SK-N-SH (cell line): ENCODE measurements around the gene MYLK4. TPM values are rescaled to one million over a fixed set of nuclear protein-coding genes. Genes with fewer than 3 reads are reported as not detected.

Experiments
- CTCF ChIA-PET: fragments of 300-600, 350-600 bp; formaldehyde crosslinking; extraction: SDS; loops from one replicate; lab custom pipeline; 2021; lab: Yijun Ruan, JAX
- POLR2A ChIA-PET: fragments of 350-600 bp; sonication (Branson Sonifier 250); formaldehyde crosslinking; extraction: SDS; loops from one replicate; lab custom pipeline; 2020; ENCODE audit warnings: antibody characterized with exemption, inconsistent platforms; lab: Yijun Ruan, JAX
- DNase-seq: peaks from one replicate; pipeline ENCODE4 v3.0.0; 2012
- H2AFZ ChIP-seq: fragments of 200-600 bp; sonication (generic); 2 replicates; pipeline ENCODE4 v1.8.1; 2016; ENCODE audit warnings: antibody characterized with exemption, mild to moderate bottlenecking, low read depth
- H3F3A ChIP-seq: fragments of 200-600 bp; sonication (generic); replicated peaks from 2 replicates; pipeline ENCODE3; 2016; ENCODE audit warnings: antibody characterized with exemption, mild to moderate bottlenecking; ENCODE audit not compliant: insufficient read depth
- H3K27ac ChIP-seq, 2 experiments: fragments of 200-500 bp in 1 of 2; fragments of 200-600 bp in 1 of 2; sonication (Bioruptor generic) in 1 of 2; sonication (generic), shearing (Covaris generic) in 1 of 2; 2 replicates each; pipeline versions ENCODE4 v1.5.1 to v1.6.1; 2014 to 2016; ENCODE audit warnings: low read depth in 2 of 2, inconsistent platforms in 1 of 2, low read length in 1 of 2, mild to moderate bottlenecking in 1 of 2, mixed read lengths in 1 of 2
- H3K27me3 ChIP-seq: fragments of 200-600 bp; sonication (generic), shearing (Covaris generic); 2 replicates; pipeline ENCODE4 v1.6.1; 2016; ENCODE audit warnings: mixed run types; ENCODE audit not compliant: insufficient read depth
- H3K36me3 ChIP-seq, 2 experiments: fragments of 200-500 bp in 1 of 2; fragments of 200-600 bp in 1 of 2; sonication (Bioruptor generic) in 1 of 2; sonication (generic) in 1 of 2; replicated peaks in 1 of 2; 2 replicates each; pipeline versions ENCODE3 to v1.5.1; 2014 to 2016; ENCODE audit warnings: low read length in 1 of 2, mild to moderate bottlenecking in 1 of 2; ENCODE audit not compliant: insufficient read depth in 2 of 2, control insufficient read depth in 1 of 2
- H3K4me1 ChIP-seq, 2 experiments: fragments of 200-500 bp in 1 of 2; fragments of 200-600 bp in 1 of 2; sonication (Bioruptor generic) in 1 of 2; sonication (generic), shearing (Covaris generic) in 1 of 2; 2 replicates each; pipeline versions ENCODE4 v1.5.1 to v1.6.1; 2014 to 2016; ENCODE audit warnings: low read depth in 1 of 2, low read length in 1 of 2, mixed run types in 1 of 2; ENCODE audit not compliant: insufficient read depth in 2 of 2, control insufficient read depth in 1 of 2
- H3K4me2 ChIP-seq: fragments of 200-600 bp; sonication (generic), shearing (Covaris generic); 2 replicates; pipeline ENCODE4 v1.6.1; 2017; ENCODE audit warnings: mixed run types
- H3K4me3 ChIP-seq, 2 experiments: fragments of 200-500 bp in 1 of 2; fragments of 200-600 bp in 1 of 2; sonication (Bioruptor generic) in 1 of 2; sonication (generic), shearing (Covaris generic) in 1 of 2; 2 replicates each; pipeline versions ENCODE4 v1.5.1 to v1.8.1; 2014 to 2016; ENCODE audit warnings: low read depth in 2 of 2, inconsistent platforms in 1 of 2, low read length in 1 of 2, mild to moderate bottlenecking in 1 of 2, mixed read lengths in 1 of 2, moderate library complexity in 1 of 2
- H3K79me2 ChIP-seq: fragments of 200-600 bp; sonication (generic); 2 replicates; pipeline ENCODE4 v1.8.1; 2017; ENCODE audit warnings: mild to moderate bottlenecking; ENCODE audit not compliant: insufficient read depth
- H3K9ac ChIP-seq: fragments of 200-600 bp; sonication (generic); 2 replicates; pipeline ENCODE4 v1.6.1; 2017; ENCODE audit warnings: mixed run types
- H3K9me2 ChIP-seq: fragments of 200-600 bp; sonication (generic); 2 replicates; pipeline ENCODE4 v1.6.1; 2017; ENCODE audit warnings: mixed run types
- H3K9me3 ChIP-seq: fragments of 200-600 bp; sonication (generic); 2 replicates; pipeline ENCODE4 v1.6.1; 2017; ENCODE audit warnings: mixed run types, mild to moderate bottlenecking, moderate library complexity
- H4K20me1 ChIP-seq: fragments of 200-600 bp; sonication (generic); 2 replicates; pipeline ENCODE4 v1.6.1; 2017; ENCODE audit warnings: mild to moderate bottlenecking, mixed run types; ENCODE audit not compliant: insufficient read depth
- FOSL2 ChIP-seq: IDR thresholded peaks from 2 replicates; pipeline ENCODE4 v1.4.0; 2012; ENCODE audit warnings: low read depth, mild to moderate bottlenecking, moderate library complexity, borderline replicate concordance
- FOXM1 ChIP-seq: IDR thresholded peaks from 2 replicates; pipeline ENCODE4 v1.4.0; 2012; ENCODE audit warnings: low read depth, mild to moderate bottlenecking
- GATA2 ChIP-seq: sonication (generic); formaldehyde crosslinking; IDR thresholded peaks from 2 replicates; pipeline ENCODE4 v1.5.0; 2020; ENCODE audit warnings: mild to moderate bottlenecking, missing genetic modification reagents
- JUND ChIP-seq: IDR thresholded peaks from 2 replicates; pipeline ENCODE4 v1.4.0; 2012
- MEF2A ChIP-seq: IDR thresholded peaks from 2 replicates; pipeline ENCODE4 v1.4.0; 2012; ENCODE audit warnings: low read depth, borderline replicate concordance
- MXI1 ChIP-seq: IDR thresholded peaks from 2 replicates; pipeline ENCODE4 v1.6.1; 2012; ENCODE audit warnings: mild to moderate bottlenecking, low read depth, low read length, improper control_type of control experiment
- NFIC ChIP-seq: IDR thresholded peaks from 2 replicates; pipeline ENCODE4 v1.4.0; 2012; ENCODE audit warnings: borderline replicate concordance
- POLR2AphosphoS5 ChIP-seq: IDR thresholded peaks from 2 replicates; pipeline ENCODE4 v1.6.1; 2012; ENCODE audit warnings: low read depth, low read length
- RAD21 ChIP-seq: IDR thresholded peaks from 2 replicates; pipeline ENCODE4 v1.6.1; 2012; ENCODE audit warnings: mild to moderate bottlenecking, low read length
- REST ChIP-seq: IDR thresholded peaks from 2 replicates; pipeline ENCODE4 v1.6.1; 2012; ENCODE audit warnings: mild to moderate bottlenecking, low read depth, low read length, moderate library complexity
- RXRA ChIP-seq: IDR thresholded peaks from 2 replicates; pipeline ENCODE4 v1.4.0; 2012; ENCODE audit warnings: low read depth, mild to moderate bottlenecking, borderline replicate concordance
- TAF1 ChIP-seq: IDR thresholded peaks from 2 replicates; pipeline ENCODE4 v1.6.1; 2012; ENCODE audit warnings: low read depth, mild to moderate bottlenecking, low read length, moderate library complexity, borderline replicate concordance
- WGBS: methylation state at CpG from one replicate; pipeline ENCODE4 v1.1.6; 2017; ENCODE audit warnings: low lambda C conversion rate; 5-methylcytosine and 5-hydroxymethylcytosine counted together
- polyA plus RNA-seq, 3 experiments: library from polyadenylated mRNA; depleted of rRNA; stranded (reverse); fragments of >200 nt; gene quantifications; 2 replicates each; pipeline ENCODE4 v1.2.3, GENCODE V29; 2012
- TF ChIP-seq, protein P1 (sequence below): IDR thresholded peaks from 2 replicates; pipeline ENCODE4 v1.4.0; 2012; ENCODE audit warnings: low read depth, borderline replicate concordance
- TF ChIP-seq, protein P2 (sequence below): fragments of 150-350 bp; IDR thresholded peaks from 2 replicates; pipeline ENCODE4 v1.6.1; 2016; ENCODE audit warnings: mild to moderate bottlenecking, low read depth, low read length

MYLK4 gene
- polyA plus RNA-seq, 1 of the 3 experiments (the other 2 are of a cell fraction), result 0.16 TPM

DNA sequence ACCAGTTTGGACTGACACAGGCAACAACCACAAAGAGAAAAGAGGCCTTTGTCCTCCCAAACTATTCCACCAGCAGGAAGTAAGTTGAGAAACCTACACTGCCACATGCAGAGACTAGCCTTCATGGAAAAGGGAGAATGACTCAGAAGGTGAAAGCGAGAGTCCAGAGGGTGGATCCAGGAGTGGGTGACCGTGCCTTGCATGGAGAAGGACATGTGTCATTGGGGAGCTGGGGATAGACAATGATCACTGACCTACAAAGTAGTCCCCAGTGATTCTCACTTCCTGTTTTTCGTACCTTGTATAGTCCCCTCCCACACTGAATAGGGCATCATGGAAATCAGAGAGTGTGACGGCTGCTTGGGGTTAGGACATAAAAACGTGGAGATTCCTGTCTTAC is 91.9 kb downstream of the MYLK4 start:
- H3K79me2 ChIP-seq, result no peaks in the 10 kb centered on the region
- no peak overlapping the region for H3K4me3 ChIP-seq
- ChIA-PET POLR2A (no interaction called here), CTCF (no interaction called here)
- H3K27me3 ChIP-seq, result no peaks in the 10 kb centered on the region
- TF ChIP-seq NFIC (no peak), RAD21 (no peak), FOSL2 (no peak), POLR2AphosphoS5 (no peak), JUND (no peak), GATA2 (CRISPR knock-in tag) (no peak)
- no peak overlapping the region for H3K9ac ChIP-seq
- H3K9me2 ChIP-seq, result no peaks in the 10 kb centered on the region
- DNase-seq, result no peak
- no peaks in the 10 kb centered on the region for H3K4me1 ChIP-seq
- no peaks in the 10 kb centered on the region for H4K20me1 ChIP-seq
- no peaks in the 10 kb centered on the region for H3K9me3 ChIP-seq
- no peaks in the 10 kb centered on the region for H3F3A ChIP-seq
- H3K4me2 ChIP-seq, result no peak overlapping the region
- 53% methylated on average over 5 of the region's 5 CpGs for WGBS
- H3K27ac ChIP-seq, result no peak overlapping the region
- no peak overlapping the region for H2AFZ ChIP-seq
- H3K36me3 ChIP-seq, result no peaks in the 10 kb centered on the region

- no peak for DNase-seq
- Histone ChIP-seq H3K9ac (no peak overlapping the region), H3K9me2 (no peaks in the 10 kb centered on the region), H3K4me2 (no peak overlapping the region), H4K20me1 (no peaks in the 10 kb centered on the region), H3K4me1 (no peaks in the 10 kb centered on the region), H3K79me2 (no peaks in the 10 kb centered on the region), H3K27ac (no peak overlapping the region), H3F3A (no peaks in the 10 kb centered on the region), H3K27me3 (no peaks in the 10 kb centered on the region), H3K36me3 (no peaks in the 10 kb centered on the region), H3K4me3 (no peak overlapping the region), H2AFZ (no peak overlapping the region), H3K9me3 (no peaks in the 10 kb centered on the region)
- ChIA-PET CTCF (no interaction called here), POLR2A (no interaction called here)
- TF ChIP-seq, protein P1, sequence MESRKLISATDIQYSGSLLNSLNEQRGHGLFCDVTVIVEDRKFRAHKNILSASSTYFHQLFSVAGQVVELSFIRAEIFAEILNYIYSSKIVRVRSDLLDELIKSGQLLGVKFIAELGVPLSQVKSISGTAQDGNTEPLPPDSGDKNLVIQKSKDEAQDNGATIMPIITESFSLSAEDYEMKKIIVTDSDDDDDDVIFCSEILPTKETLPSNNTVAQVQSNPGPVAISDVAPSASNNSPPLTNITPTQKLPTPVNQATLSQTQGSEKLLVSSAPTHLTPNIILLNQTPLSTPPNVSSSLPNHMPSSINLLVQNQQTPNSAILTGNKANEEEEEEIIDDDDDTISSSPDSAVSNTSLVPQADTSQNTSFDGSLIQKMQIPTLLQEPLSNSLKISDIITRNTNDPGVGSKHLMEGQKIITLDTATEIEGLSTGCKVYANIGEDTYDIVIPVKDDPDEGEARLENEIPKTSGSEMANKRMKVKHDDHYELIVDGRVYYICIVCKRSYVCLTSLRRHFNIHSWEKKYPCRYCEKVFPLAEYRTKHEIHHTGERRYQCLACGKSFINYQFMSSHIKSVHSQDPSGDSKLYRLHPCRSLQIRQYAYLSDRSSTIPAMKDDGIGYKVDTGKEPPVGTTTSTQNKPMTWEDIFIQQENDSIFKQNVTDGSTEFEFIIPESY, result no peak
- no peak for TF ChIP-seq TAF1
- no peak for TF ChIP-seq FOSL2
- no peak for TF ChIP-seq REST
- no peak for TF ChIP-seq RXRA
- no peak for TF ChIP-seq POLR2AphosphoS5
- no peak for TF ChIP-seq MEF2A
- TF ChIP-seq, protein P2, sequence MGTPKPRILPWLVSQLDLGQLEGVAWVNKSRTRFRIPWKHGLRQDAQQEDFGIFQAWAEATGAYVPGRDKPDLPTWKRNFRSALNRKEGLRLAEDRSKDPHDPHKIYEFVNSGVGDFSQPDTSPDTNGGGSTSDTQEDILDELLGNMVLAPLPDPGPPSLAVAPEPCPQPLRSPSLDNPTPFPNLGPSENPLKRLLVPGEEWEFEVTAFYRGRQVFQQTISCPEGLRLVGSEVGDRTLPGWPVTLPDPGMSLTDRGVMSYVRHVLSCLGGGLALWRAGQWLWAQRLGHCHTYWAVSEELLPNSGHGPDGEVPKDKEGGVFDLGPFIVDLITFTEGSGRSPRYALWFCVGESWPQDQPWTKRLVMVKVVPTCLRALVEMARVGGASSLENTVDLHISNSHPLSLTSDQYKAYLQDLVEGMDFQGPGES, result no peak
- TF ChIP-seq FOXM1, result no peak
- TF ChIP-seq MXI1, result no peak
- TF ChIP-seq NFIC, result no peak
- 33% methylated on average over 5 of the region's 5 CpGs for WGBS
Observed at GRCh38 chr6:2656460-2657079, 94.2 kb downstream of the MYLK4 start.
